Measurements from ENCODE around the gene LHX5. TPM values are rescaled to one million over a fixed set of nuclear protein-coding genes. Genes with fewer than 3 reads are reported as not detected.

LHX5 gene
- total RNA-seq, 5 donors from 2014 or later (not counting 1 experiment from before 2014, with no cell fraction given), result not detected

GRCh38 chr12:113488322-113488721 is 16.7 kb upstream of the LHX5 start:
- H3K4me1 Mint-ChIP-seq, result no peaks in the 10 kb centered on the region
- POLR2A ChIA-PET, result interaction anchor here in 1 of 2 donors (0.6 kb wide), 1 partner anchor 9 kb away, joined by 4 read pairs; no protein-coding TSS in a partner anchor
- H3K27ac Mint-ChIP-seq, result no peak overlapping the region
- H3K36me3 Mint-ChIP-seq, result no peaks in the 10 kb centered on the region
- Histone ChIP-seq H3K27ac (ENCODE audit: low read length) (no peak overlapping the region), H3K4me3 (ENCODE audit: control insufficient read depth in 1 of 2, extremely low read depth in 1 of 2, low read length in 1 of 2) (no peak overlapping the region), H3K36me3 (ENCODE audit: control insufficient read depth in 2 of 2, extremely low read depth in 1 of 2, insufficient read depth in 1 of 2, low read length in 1 of 2) (no peaks in the 10 kb centered on the region), H3K4me1 (ENCODE audit: control insufficient read depth in 1 of 2, extremely low read depth in 1 of 2, insufficient read depth in 2 of 2, low read length in 2 of 2) (no peaks in the 10 kb centered on the region), H3K27me3 (replicated peaks in 1 of 2; ENCODE audit: control insufficient read depth in 2 of 2, extremely low read depth in 1 of 2, insufficient read depth in 2 of 2, low read length in 1 of 2) (peaks cover 0 to 33% of the 10 kb centered on the region in 2 experiments), H3K9me3 (no peaks in the 10 kb centered on the region)
- no peak for DNase-seq
- no peak overlapping the region for H3K4me3 Mint-ChIP-seq
- CTCF ChIA-PET, result no interaction called here
- H3K9me3 Mint-ChIP-seq, result peaks cover 0 to 9% (median 6%) of the 10 kb centered on the region in 3 donors
- 100% methylated on average over 1 of the region's 3 CpGs for WGBS (ENCODE audit: insufficient coverage)
- ATAC-seq (replicated peaks in 1 of 4), result no peak
- peaks cover 58 to 61% of the 10 kb centered on the region in 2 donors for H3K27me3 Mint-ChIP-seq

DNA sequence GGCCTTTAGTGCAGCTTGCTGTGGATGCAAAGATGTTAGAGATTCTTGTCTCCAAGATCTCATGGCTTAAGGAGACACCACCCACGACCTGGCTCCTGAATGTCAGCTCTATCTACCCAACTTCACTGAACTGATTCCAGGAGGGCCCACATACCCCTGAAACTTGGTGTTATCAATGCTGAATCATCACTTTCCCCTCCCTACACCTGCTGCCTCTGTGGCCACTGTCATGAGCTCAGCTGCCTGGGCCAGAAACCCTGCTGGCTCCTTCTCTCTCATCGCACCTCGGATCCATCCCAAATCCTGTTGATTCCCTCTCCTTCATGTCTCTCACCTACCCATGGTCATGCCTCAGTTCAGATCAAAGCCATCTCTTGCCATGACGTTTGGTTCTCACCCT is 15.1 kb upstream of the LHX5 start:
- ATAC-seq (replicated peaks in 1 of 4), result no peak
- H3K27ac ChIP-seq (ENCODE audit: low read length), result no peak overlapping the region
- H3K9me3 Mint-ChIP-seq, result peaks cover 0 to 19% (median 6%) of the 10 kb centered on the region in 3 donors

DNA sequence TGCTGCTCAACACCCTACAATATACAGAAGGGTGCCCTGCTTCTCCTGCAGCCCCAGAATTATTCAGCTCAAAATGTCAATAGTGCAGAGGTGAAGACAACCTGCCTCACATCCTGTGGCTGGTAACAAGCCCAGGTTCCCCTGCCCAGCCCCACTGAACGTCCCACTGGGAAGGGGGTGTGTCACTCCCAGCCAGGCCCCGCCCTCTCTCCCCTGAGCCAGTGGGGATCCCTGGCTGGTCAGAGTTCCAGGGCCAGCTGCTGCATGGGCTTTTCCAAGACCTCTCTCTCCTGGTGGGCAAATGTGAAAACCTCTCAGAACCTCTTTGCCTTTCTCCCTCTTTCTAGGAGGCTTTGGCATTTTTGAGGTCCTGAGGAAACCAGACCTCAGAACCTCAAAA is 13.7 kb upstream of the LHX5 start:
- H3K9me3 Mint-ChIP-seq, result peaks cover 0 to 19% (median 0%) of the 10 kb centered on the region in 3 donors
- no peaks in the 10 kb centered on the region for H3K36me3 Mint-ChIP-seq
- no peak overlapping the region for H3K4me3 Mint-ChIP-seq
- Histone ChIP-seq H3K27me3 (replicated peaks in 1 of 2; ENCODE audit: control insufficient read depth in 2 of 2, extremely low read depth in 1 of 2, insufficient read depth in 2 of 2, low read length in 1 of 2) (peaks cover 4 to 34% of the 10 kb centered on the region in 2 experiments), H3K36me3 (ENCODE audit: control insufficient read depth in 2 of 2, extremely low read depth in 1 of 2, insufficient read depth in 1 of 2, low read length in 1 of 2) (no peaks in the 10 kb centered on the region), H3K4me3 (ENCODE audit: control insufficient read depth in 1 of 2, extremely low read depth in 1 of 2, low read length in 1 of 2) (no peak overlapping the region), H3K9me3 (no peaks in the 10 kb centered on the region), H3K4me1 (ENCODE audit: control insufficient read depth in 1 of 2, extremely low read depth in 1 of 2, insufficient read depth in 2 of 2, low read length in 2 of 2) (no peaks in the 10 kb centered on the region), H3K27ac (ENCODE audit: low read length) (no peak overlapping the region)
- DNase-seq, result no peak
- 8% methylated on average over 2 of the region's 2 CpGs for WGBS (ENCODE audit: insufficient coverage)
- H3K27me3 Mint-ChIP-seq, result peaks cover 71 to 73% of the 10 kb centered on the region in 2 donors
- H3K27ac Mint-ChIP-seq, result no peak overlapping the region
- ChIA-PET CTCF (no interaction called here), POLR2A (no interaction called here)
- peaks cover under 1 to 2% (median 1%) of the 10 kb centered on the region in 3 donors for H3K4me1 Mint-ChIP-seq
- ATAC-seq (replicated peaks in 1 of 4), result no peak

More for the DNA sequence above, 15.1 kb upstream of the LHX5 start:
- Mint-ChIP-seq H3K4me1 (no peaks in the 10 kb centered on the region), H3K27me3 (peaks cover 67% of the 10 kb centered on the region in 2 donors), H3K27ac (no peak overlapping the region), H3K36me3 (no peaks in the 10 kb centered on the region), H3K4me3 (no peak overlapping the region)
- ChIA-PET POLR2A (no interaction called here), CTCF (no interaction called here)
- H3K4me1 ChIP-seq (ENCODE audit: control insufficient read depth in 1 of 2, extremely low read depth in 1 of 2, insufficient read depth in 2 of 2, low read length in 2 of 2), result no peaks in the 10 kb centered on the region
- WGBS (ENCODE audit: insufficient coverage), result 24% methylated on average over 4 of the region's 4 CpGs
- no peaks in the 10 kb centered on the region for H3K9me3 ChIP-seq
- H3K36me3 ChIP-seq (ENCODE audit: control insufficient read depth in 2 of 2, extremely low read depth in 1 of 2, insufficient read depth in 1 of 2, low read length in 1 of 2), result no peaks in the 10 kb centered on the region
- no peak for DNase-seq
- H3K4me3 ChIP-seq (ENCODE audit: control insufficient read depth in 1 of 2, extremely low read depth in 1 of 2, low read length in 1 of 2), result no peak overlapping the region
- H3K27me3 ChIP-seq (replicated peaks in 1 of 2; ENCODE audit: control insufficient read depth in 2 of 2, extremely low read depth in 1 of 2, insufficient read depth in 2 of 2, low read length in 1 of 2), result peaks cover 0 to 33% of the 10 kb centered on the region in 2 experiments

GRCh38 chr12:113482334-113482733 is 10.7 kb upstream of the LHX5 start:
- no CpG with 5 or more reads among the region's 1 CpG for WGBS (ENCODE audit: insufficient coverage)
- Histone ChIP-seq H3K27me3 (replicated peaks in 1 of 2; ENCODE audit: control insufficient read depth in 2 of 2, extremely low read depth in 1 of 2, insufficient read depth in 2 of 2, low read length in 1 of 2) (peaks cover 7 to 49% of the 10 kb centered on the region in 2 experiments), H3K9me3 (no peaks in the 10 kb centered on the region), H3K27ac (ENCODE audit: low read length) (no peak overlapping the region), H3K36me3 (ENCODE audit: control insufficient read depth in 2 of 2, extremely low read depth in 1 of 2, insufficient read depth in 1 of 2, low read length in 1 of 2) (no peaks in the 10 kb centered on the region), H3K4me1 (ENCODE audit: control insufficient read depth in 1 of 2, extremely low read depth in 1 of 2, insufficient read depth in 2 of 2, low read length in 2 of 2) (peaks cover 0 to 9% of the 10 kb centered on the region in 2 experiments), H3K4me3 (ENCODE audit: control insufficient read depth in 1 of 2, extremely low read depth in 1 of 2, low read length in 1 of 2) (no peak overlapping the region)
- DNase-seq (no peak), ATAC-seq (replicated peaks in 1 of 4) (no peak)
- Mint-ChIP-seq H3K4me3 (no peak overlapping the region), H3K36me3 (no peaks in the 10 kb centered on the region), H3K27ac (no peak overlapping the region), H3K27me3 (peaks cover 75 to 82% of the 10 kb centered on the region in 2 donors), H3K9me3 (peaks cover 0 to 15% (median 0%) of the 10 kb centered on the region in 3 donors), H3K4me1 (peaks cover 7 to 8% (median 8%) of the 10 kb centered on the region in 3 donors)
- CTCF ChIA-PET, result no interaction called here
- POLR2A ChIA-PET, result no interaction called here

DNA sequence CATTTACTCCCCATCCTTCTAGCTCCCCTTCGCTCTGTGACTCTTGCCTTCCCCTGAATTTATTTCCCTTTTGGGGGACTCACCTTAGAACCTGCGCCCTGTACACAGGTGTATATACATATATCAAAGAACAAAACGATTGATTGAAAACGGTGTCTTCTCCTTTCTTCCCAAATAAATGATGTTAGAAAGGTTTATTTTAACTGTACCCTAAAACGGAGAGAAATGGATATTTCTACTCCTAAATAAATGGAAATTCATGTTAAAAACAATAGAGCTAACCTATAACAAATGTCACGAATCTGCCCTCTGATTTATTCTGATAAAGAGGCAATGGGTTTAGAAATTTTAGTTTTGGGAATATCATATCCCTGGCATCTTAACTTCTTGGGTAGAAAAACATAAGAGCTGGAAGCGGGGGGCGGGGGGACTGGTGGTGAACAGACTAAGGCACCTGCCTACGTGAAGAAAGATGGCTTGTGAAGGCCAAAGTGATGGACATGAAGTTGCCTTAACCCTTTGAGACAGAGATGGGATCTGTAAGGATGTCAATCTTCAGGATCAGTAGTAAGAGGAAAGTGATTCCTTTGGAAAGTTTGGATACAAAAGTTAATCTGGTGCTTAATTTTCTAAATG is 8.8 kb upstream of the LHX5 start:
- Histone ChIP-seq H3K27ac (ENCODE audit: low read length) (no peak overlapping the region), H3K27me3 (replicated peaks in 1 of 2; ENCODE audit: control insufficient read depth in 2 of 2, extremely low read depth in 1 of 2, insufficient read depth in 2 of 2, low read length in 1 of 2) (peaks cover 7 to 61% of the 10 kb centered on the region in 2 experiments), H3K36me3 (ENCODE audit: control insufficient read depth in 2 of 2, extremely low read depth in 1 of 2, insufficient read depth in 1 of 2, low read length in 1 of 2) (no peaks in the 10 kb centered on the region), H3K9me3 (no peaks in the 10 kb centered on the region), H3K4me3 (ENCODE audit: control insufficient read depth in 1 of 2, extremely low read depth in 1 of 2, low read length in 1 of 2) (no peak overlapping the region), H3K4me1 (ENCODE audit: control insufficient read depth in 1 of 2, extremely low read depth in 1 of 2, insufficient read depth in 2 of 2, low read length in 2 of 2) (peaks cover 0 to 12% of the 10 kb centered on the region in 2 experiments)
- no CpG with 5 or more reads among the region's 9 CpGs for WGBS (ENCODE audit: insufficient coverage)
- POLR2A ChIA-PET, result interaction anchor here in 1 of 2 donors (0.5 kb wide), 1 partner anchor 445 kb away, joined by 4 read pairs; no protein-coding TSS in a partner anchor
- peak overlapping the region in 1 of 3 donors; percentile 49 for H3K4me3 Mint-ChIP-seq
- DNase-seq, result no peak
- H3K9me3 Mint-ChIP-seq, result peaks cover 0 to 11% (median 0%) of the 10 kb centered on the region in 3 donors
- H3K4me1 Mint-ChIP-seq, result peaks cover 7 to 9% (median 8%) of the 10 kb centered on the region in 3 donors
- H3K36me3 Mint-ChIP-seq, result no peaks in the 10 kb centered on the region
- CTCF ChIA-PET, result no interaction called here
- peaks cover 65 to 79% of the 10 kb centered on the region in 2 donors for H3K27me3 Mint-ChIP-seq
- ATAC-seq (replicated peaks in 1 of 4), result no peak
- H3K27ac Mint-ChIP-seq, result no peak overlapping the region

DNA sequence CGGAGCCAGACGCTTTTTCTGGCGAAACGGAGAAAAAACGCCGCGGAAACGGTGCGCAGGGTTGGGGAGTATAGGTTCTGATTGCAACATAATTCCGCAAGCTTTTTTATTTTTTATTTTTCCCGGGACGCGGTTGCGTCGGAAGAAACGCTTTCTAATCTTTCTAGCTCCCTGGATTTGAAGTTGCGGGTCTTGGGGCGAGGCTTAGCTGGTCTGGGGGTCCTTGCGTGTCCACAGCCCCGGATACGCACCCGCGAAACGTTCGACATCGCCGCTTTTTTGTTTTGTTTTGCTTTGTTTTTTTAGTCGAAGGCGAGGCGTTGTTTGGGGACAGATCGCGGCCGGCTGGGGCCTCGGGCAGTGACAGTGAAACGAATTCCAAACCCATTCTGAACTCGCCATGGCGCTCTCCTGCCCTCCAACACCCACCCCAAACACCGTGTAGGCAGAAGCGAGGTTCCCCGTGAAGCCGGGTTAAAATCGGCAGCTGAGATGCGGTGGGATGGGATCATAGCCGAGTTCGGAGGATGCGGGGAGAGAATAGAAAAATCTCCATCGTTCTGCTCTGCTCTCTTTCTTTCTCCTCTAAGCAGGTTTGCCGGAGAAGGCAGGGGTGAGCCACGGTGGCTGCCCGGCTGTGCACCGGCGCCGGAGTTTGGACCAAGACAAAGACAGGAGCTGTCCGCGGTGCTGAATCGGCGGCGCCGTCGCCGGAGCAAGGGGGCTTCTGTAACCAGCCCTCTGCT is 8.1 kb upstream of the LHX5 start:
- CTCF ChIA-PET, result no interaction called here
- H3K9me3 ChIP-seq, result no peaks in the 10 kb centered on the region
- H3K27me3 ChIP-seq (replicated peaks in 1 of 2; ENCODE audit: control insufficient read depth in 2 of 2, extremely low read depth in 1 of 2, insufficient read depth in 2 of 2, low read length in 1 of 2), result peaks cover 8 to 62% of the 10 kb centered on the region in 2 experiments
- H3K4me3 ChIP-seq (ENCODE audit: control insufficient read depth in 1 of 2, extremely low read depth in 1 of 2, low read length in 1 of 2), result no peak overlapping the region
- Mint-ChIP-seq H3K27me3 (peaks cover 71 to 84% of the 10 kb centered on the region in 2 donors), H3K9me3 (peaks cover 0 to 11% (median 0%) of the 10 kb centered on the region in 3 donors), H3K36me3 (no peaks in the 10 kb centered on the region), H3K4me3 (peak overlapping the region in 1 of 3 donors; percentile 49), H3K4me1 (peaks cover 10 to 16% (median 15%) of the 10 kb centered on the region in 3 donors), H3K27ac (no peak overlapping the region)
- peak in 1 of 4 experiments; percentile 31 for ATAC-seq (replicated peaks in 1 of 4)
- peak in 19 of 35 experiments; percentile 9 to 44 (median 24) for DNase-seq
- H3K27ac ChIP-seq (ENCODE audit: low read length), result no peak overlapping the region
- no peaks in the 10 kb centered on the region for H3K36me3 ChIP-seq (ENCODE audit: control insufficient read depth in 2 of 2, extremely low read depth in 1 of 2, insufficient read depth in 1 of 2, low read length in 1 of 2)
- POLR2A ChIA-PET, result no interaction called here
- 7% methylated on average over 34 of the region's 61 CpGs for whole genome bisulfite sequencing (ENCODE audit: insufficient coverage)
- peaks cover 0 to 12% of the 10 kb centered on the region in 2 experiments for H3K4me1 ChIP-seq (ENCODE audit: control insufficient read depth in 1 of 2, extremely low read depth in 1 of 2, insufficient read depth in 2 of 2, low read length in 2 of 2)
